ENCODE data around the gene ZNF202. TPM values are rescaled to one million over a fixed set of nuclear protein-coding genes. Genes with fewer than 3 reads are reported as not detected.

Gene ZNF202
- total and polyA plus RNA-seq, 5 donors, result 2.5 to 7.1 (median 4.9) TPM

DNA sequence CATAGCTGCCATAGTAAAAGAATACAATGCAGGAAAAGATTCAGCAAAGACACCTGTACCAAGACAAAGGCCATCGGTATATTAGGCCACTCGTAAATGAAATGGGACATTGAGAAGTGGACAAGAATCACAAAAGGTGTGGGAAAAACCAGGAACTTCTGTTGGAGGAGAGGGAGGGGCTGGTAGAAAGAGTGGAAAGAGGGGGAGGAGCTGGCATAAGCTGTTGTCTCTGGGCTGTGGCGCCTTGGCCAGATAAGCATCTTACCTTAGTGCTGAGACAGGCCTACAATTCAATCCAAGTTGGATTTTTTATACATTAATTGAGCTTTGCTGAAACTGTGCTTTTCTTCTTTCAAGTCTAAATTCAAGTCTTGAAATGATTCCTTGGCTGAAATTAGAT is 37.1 kb downstream of the ZNF202 start:
- 95% methylated on average over 3 of the region's 3 CpGs for WGBS
- DNase-seq, result no peak
- ATAC-seq, result no peak
- Histone ChIP-seq H3K4me3 (ENCODE audit: low read length) (no peak overlapping the region), H3K9me3 (ENCODE audit: control insufficient read depth, low read length) (no peaks in the 10 kb centered on the region), H3K4me1 (ENCODE audit: control insufficient read depth, insufficient read depth, low read length) (no peaks in the 10 kb centered on the region), H3K27ac (ENCODE audit: low read length) (no peak overlapping the region), H3K27me3 (ENCODE audit: control insufficient read depth, insufficient read depth) (no peaks in the 10 kb centered on the region)
- intact Hi-C loops (cut with DNase I), result loop anchor here in 1 of 4 donors (10.0 kb wide), 2 partner anchors 50 to 120 kb away; partner anchors contain the start of gene SCN3B

DNA sequence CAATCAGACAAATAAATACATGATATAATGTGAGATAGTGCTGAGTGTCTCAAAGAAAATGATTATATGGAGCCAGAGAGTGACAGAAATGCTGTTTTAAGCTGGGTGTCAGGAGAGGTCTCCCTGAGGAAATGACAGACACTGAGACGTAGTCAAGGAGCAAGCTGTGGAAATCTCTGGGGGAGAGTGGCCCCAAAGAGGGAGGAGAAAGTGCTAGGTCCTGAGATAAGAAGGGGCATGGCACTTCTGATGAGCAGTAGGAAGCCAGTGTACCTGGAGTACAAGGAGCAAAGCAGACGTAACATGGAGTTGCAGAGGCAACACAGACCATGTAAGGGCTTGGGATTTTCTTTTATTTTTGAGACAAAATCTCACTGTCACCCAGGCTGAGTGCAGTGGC is 38.8 kb downstream of the ZNF202 start:
- WGBS, result 40% methylated on average over 2 of the region's 2 CpGs
- DNase-seq, result no peak
- no peaks in the 10 kb centered on the region for H3K9me3 ChIP-seq (ENCODE audit: control insufficient read depth, low read length)
- no peaks in the 10 kb centered on the region for H3K27me3 ChIP-seq (ENCODE audit: control insufficient read depth, insufficient read depth)
- no peak overlapping the region for H3K4me3 ChIP-seq (ENCODE audit: low read length)
- ATAC-seq, result no peak
- intact Hi-C loops (cut with DNase I), result loop anchor here in 1 of 4 donors (10.0 kb wide), 2 partner anchors 48 to 118 kb away; partner anchors contain the start of gene SCN3B
- H3K4me1 ChIP-seq (ENCODE audit: control insufficient read depth, insufficient read depth, low read length), result no peaks in the 10 kb centered on the region
- no peak overlapping the region for H3K27ac ChIP-seq (ENCODE audit: low read length)

DNA sequence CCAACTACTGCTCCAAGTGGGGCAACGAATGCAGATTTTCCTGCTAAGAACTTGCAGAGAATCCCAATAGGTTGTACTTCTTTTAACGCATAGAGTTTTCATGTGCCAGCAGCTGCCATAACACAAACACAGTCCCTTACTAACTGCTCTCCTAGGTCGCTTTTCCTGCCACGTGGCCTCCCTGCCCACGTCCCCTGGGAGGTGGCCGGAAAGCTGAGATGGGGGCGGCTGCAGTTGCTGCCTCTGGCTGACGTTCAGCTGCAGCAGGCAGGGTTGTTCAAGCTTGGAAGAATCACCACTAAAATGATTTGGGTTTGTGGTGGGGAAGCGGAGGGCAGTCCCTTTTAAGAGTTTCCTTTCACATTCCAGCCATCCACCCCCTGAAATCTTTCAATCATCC is 39.3 kb downstream of the ZNF202 start:
- no peaks in the 10 kb centered on the region for H3K9me3 ChIP-seq (ENCODE audit: control insufficient read depth, low read length)
- 31% methylated on average over 9 of the region's 9 CpGs for WGBS
- H3K4me3 ChIP-seq (ENCODE audit: low read length), result no peak overlapping the region
- H3K27ac ChIP-seq (ENCODE audit: low read length), result no peak overlapping the region
- intact Hi-C loops (cut with DNase I), result loop anchor here in 1 of 4 donors (10.0 kb wide), 2 partner anchors 47 to 117 kb away; partner anchors contain the start of gene SCN3B
- H3K27me3 ChIP-seq (ENCODE audit: control insufficient read depth, insufficient read depth), result no peaks in the 10 kb centered on the region
- no peaks in the 10 kb centered on the region for H3K4me1 ChIP-seq (ENCODE audit: control insufficient read depth, insufficient read depth, low read length)
- ATAC-seq (peak in 1 of 2 donors; percentile 40), DNase-seq (peak; percentile 27 to 62 (median 54))

DNA sequence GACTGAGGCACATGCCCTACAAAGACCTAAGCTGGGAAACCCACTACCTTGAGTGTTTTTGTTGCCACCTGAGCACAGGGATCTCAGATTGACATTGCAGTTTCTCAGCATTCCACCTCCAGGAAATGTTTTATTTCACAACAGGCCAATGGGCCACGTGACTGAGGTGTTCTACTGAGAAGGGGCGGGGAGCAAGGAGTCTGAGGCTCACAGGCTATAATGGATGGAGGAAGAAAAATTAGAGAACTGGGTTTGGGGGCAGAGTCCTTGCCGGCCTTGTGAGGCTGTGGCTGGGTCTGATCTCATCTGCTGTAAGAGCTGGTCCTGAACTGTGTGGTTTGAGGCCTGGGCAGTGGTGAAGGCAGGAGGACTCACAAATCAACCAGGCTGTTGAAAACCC is 40.7 kb downstream of the ZNF202 start:
- ATAC-seq, result no peak
- Histone ChIP-seq H3K4me1 (ENCODE audit: control insufficient read depth, insufficient read depth, low read length) (no peaks in the 10 kb centered on the region), H3K27me3 (ENCODE audit: control insufficient read depth, insufficient read depth) (no peaks in the 10 kb centered on the region), H3K9me3 (ENCODE audit: control insufficient read depth, low read length) (no peaks in the 10 kb centered on the region), H3K4me3 (ENCODE audit: low read length) (no peak overlapping the region), H3K27ac (ENCODE audit: low read length) (no peak overlapping the region)
- intact Hi-C loops (cut with DNase I), result loop anchor here in 1 of 4 donors (10.0 kb wide), 2 partner anchors 46 to 116 kb away; partner anchors contain the start of gene SCN3B
- 81% methylated on average over 3 of the region's 3 CpGs for WGBS
- no peak for DNase-seq

DNA sequence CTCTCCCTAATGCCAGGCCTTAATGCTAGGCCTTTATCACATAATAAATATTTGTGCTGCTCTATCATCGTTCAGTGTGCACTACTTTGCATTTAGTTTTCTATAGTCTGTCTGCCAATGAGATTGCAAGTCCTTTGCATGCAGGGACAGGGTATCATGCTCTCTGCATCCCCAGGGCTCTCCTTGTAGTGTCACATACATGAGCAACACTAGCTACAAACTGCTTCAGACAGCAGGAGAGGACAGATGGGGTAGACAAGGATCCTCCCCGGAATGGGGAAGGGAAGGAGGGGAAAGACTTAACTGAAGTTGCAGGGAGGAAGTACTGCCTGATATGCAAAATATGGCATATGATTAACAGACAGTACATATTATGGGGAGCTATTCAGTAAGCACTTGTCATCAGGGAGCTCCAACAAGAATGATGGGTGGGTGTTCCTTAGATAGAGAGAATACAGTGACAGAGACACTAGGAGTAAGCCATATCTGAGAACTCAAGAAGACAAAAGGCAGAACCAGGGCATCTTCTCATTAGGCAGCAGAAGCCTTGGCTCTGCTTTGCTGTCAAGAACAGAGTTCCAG is 42.8 kb downstream of the ZNF202 start:
- H3K27ac ChIP-seq (ENCODE audit: low read length), result no peak overlapping the region
- H3K27me3 ChIP-seq (ENCODE audit: control insufficient read depth, insufficient read depth), result no peaks in the 10 kb centered on the region
- 25% methylated on average over 2 of the region's 2 CpGs for WGBS
- intact Hi-C loops (cut with DNase I), result no loop called here
- H3K4me1 ChIP-seq (ENCODE audit: control insufficient read depth, insufficient read depth, low read length), result no peaks in the 10 kb centered on the region
- no peak overlapping the region for H3K4me3 ChIP-seq (ENCODE audit: low read length)
- H3K9me3 ChIP-seq (ENCODE audit: control insufficient read depth, low read length), result no peaks in the 10 kb centered on the region
- ATAC-seq, result no peak
- no peak for DNase-seq

DNA sequence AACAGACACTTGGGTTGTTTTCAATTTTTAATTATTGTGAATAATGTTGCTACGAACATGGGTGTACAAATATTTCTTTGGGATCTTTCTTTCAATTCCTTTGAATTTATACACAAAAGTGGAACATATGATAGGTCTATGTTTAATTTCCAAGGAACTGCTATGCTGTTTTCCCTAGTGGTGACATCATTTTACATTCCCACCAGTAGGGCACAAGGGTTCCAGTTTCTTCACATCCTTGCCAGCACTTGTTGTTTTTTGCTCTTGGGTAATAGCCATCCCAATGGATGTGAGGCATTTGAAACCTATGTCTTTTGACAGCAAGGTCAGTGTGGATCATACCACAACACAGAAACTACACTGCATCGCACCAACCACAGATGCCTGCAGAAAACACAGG is 45.3 kb downstream of the ZNF202 start:
- Histone ChIP-seq H3K4me3 (ENCODE audit: low read length) (no peak overlapping the region), H3K9me3 (ENCODE audit: control insufficient read depth, low read length) (no peaks in the 10 kb centered on the region), H3K27me3 (ENCODE audit: control insufficient read depth, insufficient read depth) (no peaks in the 10 kb centered on the region), H3K27ac (ENCODE audit: low read length) (no peak overlapping the region), H3K4me1 (ENCODE audit: control insufficient read depth, insufficient read depth, low read length) (no peaks in the 10 kb centered on the region)
- ATAC-seq (no peak), DNase-seq (no peak)
- intact Hi-C loops (cut with DNase I), result no loop called here
- 96% methylated on average over 2 of the region's 2 CpGs for WGBS

DNA sequence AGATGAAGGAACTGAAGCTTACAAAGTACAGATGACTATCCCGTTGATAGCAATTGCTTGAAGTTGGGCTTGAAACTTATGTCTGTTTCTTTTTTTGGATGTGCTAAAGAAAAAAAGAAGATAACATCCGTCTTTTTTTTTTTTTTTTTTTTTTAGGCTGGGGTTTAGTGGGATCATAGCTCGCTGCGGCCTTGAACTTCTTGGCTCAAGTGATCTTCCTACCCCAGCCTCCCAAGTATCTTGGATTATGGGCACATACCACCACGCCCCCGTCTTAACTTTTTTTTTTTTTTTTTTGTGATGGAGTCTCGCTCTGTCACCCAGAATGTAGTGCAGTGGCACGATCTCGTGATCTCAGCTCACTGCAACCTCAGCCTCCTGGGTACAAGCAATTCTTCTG is 46.2 kb downstream of the ZNF202 start:
- DNase-seq, result no peak
- Histone ChIP-seq H3K4me1 (ENCODE audit: control insufficient read depth, insufficient read depth, low read length) (no peaks in the 10 kb centered on the region), H3K27ac (ENCODE audit: low read length) (no peak overlapping the region), H3K4me3 (ENCODE audit: low read length) (no peak overlapping the region), H3K27me3 (ENCODE audit: control insufficient read depth, insufficient read depth) (no peaks in the 10 kb centered on the region), H3K9me3 (ENCODE audit: control insufficient read depth, low read length) (no peaks in the 10 kb centered on the region)
- 73% methylated on average over 9 of the region's 9 CpGs for WGBS
- no peak for ATAC-seq
- intact Hi-C loops (cut with DNase I), result no loop called here

DNA sequence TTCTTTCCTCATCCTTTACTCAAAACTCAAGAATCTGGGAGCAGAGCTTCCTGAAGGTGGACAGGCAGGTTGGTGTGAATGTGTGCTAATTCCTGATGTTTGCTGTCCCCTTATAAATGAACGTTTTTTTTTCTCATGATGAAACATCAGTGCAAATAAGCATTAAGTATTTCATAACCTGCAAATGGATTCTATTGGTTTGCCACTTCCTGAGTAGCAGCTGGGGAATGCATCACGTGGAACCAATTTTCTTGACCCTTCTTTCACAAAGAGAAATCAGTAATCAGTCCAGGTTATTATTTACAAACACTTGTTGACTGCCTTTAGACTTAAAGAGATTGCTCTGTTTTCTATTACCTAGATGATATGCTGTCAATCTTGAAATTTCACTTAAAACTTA is 46.9 kb downstream of the ZNF202 start:
- H3K4me1 ChIP-seq (ENCODE audit: control insufficient read depth, insufficient read depth, low read length), result no peaks in the 10 kb centered on the region
- no peak for DNase-seq
- ATAC-seq, result no peak
- WGBS, result 52% methylated on average over 2 of the region's 2 CpGs
- H3K9me3 ChIP-seq (ENCODE audit: control insufficient read depth, low read length), result no peaks in the 10 kb centered on the region
- intact Hi-C loops (cut with DNase I), result no loop called here
- no peaks in the 10 kb centered on the region for H3K27me3 ChIP-seq (ENCODE audit: control insufficient read depth, insufficient read depth)
- no peak overlapping the region for H3K27ac ChIP-seq (ENCODE audit: low read length)
- H3K4me3 ChIP-seq (ENCODE audit: low read length), result no peak overlapping the region

DNA sequence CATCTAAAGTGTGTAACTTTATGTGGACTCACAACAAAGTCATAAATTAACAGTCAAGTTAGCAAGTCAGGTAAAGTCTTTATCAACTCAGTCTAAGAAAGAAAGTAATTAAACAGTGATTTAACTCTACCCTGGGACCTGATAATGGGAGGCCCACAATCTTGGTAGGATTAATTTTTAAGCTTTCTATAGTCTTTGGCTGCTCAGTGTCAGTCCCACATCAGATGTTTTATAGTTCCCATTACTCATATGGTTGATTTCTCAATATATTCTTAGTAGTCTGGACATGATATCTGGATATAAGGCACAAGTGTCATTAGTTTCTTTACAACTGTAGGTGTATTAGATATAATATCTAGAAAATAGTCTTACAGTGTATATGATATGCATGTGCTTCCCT is 48.5 kb downstream of the ZNF202 start:
- DNase-seq (no peak), ATAC-seq (no peak)
- no peak overlapping the region for H3K27ac ChIP-seq (ENCODE audit: low read length)
- intact Hi-C loops (cut with DNase I), result no loop called here
- H3K4me3 ChIP-seq (ENCODE audit: low read length), result no peak overlapping the region
- H3K9me3 ChIP-seq (ENCODE audit: control insufficient read depth, low read length), result no peaks in the 10 kb centered on the region
- H3K27me3 ChIP-seq (ENCODE audit: control insufficient read depth, insufficient read depth), result no peaks in the 10 kb centered on the region
- H3K4me1 ChIP-seq (ENCODE audit: control insufficient read depth, insufficient read depth, low read length), result no peaks in the 10 kb centered on the region

DNA sequence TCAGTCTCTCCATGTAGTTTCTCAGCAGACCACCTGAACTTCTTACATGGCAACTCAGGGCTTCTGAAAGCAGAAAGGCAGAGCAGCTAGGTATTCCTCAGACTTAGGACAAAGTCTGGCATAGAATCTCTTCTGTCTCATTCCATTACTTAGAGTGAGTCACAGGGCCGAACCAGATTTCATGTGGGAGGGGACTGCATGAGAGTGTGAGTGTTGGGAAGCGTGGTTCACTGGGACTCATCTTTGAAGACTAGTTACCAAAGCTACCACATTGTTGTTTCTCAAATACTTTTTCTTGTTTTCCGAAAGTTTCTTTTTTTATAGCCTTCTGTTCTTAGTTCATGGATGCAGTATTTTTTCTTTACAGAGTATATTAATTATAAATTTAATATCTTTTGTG is 51.0 kb downstream of the ZNF202 start:
- no peaks in the 10 kb centered on the region for H3K9me3 ChIP-seq (ENCODE audit: control insufficient read depth, low read length)
- no peaks in the 10 kb centered on the region for H3K27me3 ChIP-seq (ENCODE audit: control insufficient read depth, insufficient read depth)
- no peak overlapping the region for H3K27ac ChIP-seq (ENCODE audit: low read length)
- ATAC-seq (no peak), DNase-seq (no peak)
- intact Hi-C loops (cut with DNase I), result no loop called here
- H3K4me3 ChIP-seq (ENCODE audit: low read length), result no peak overlapping the region
- H3K4me1 ChIP-seq (ENCODE audit: control insufficient read depth, insufficient read depth, low read length), result no peaks in the 10 kb centered on the region
- WGBS, result 74% methylated on average over 3 of the region's 3 CpGs

DNA sequence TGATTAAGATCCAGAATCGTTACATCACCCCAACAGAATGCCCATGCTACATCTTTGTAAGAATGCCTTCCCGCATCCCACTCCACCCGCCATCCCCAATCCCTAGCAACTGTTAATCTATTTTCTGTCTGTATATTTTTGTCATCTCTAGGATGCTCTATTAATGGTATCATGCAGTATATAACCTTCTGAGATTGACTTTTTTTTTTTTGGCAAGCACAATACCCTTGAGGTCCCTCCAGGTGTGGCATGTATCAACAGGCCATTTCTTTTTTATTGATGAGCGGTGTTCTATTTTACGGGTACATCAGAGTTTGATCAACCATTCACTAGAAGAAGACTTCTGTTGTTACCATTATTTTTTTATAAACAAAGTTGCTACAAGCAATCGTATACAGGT is 56.9 kb downstream of the ZNF202 start:
- intact Hi-C loops (cut with DNase I), result no loop called here
- no peak overlapping the region for H3K27ac ChIP-seq (ENCODE audit: low read length)
- ATAC-seq (no peak), DNase-seq (no peak)
- no peaks in the 10 kb centered on the region for H3K4me1 ChIP-seq (ENCODE audit: control insufficient read depth, insufficient read depth, low read length)
- H3K27me3 ChIP-seq (ENCODE audit: control insufficient read depth, insufficient read depth), result no peaks in the 10 kb centered on the region
- no peak overlapping the region for H3K4me3 ChIP-seq (ENCODE audit: low read length)
- no peaks in the 10 kb centered on the region for H3K9me3 ChIP-seq (ENCODE audit: control insufficient read depth, low read length)
- 89% methylated on average over 6 of the region's 6 CpGs for WGBS
